HG02759 (cell line): Measurements from ENCODE around the gene CREB3.
A peak's percentile ranks its signal among the peaks of the same experiment; 100 is the strongest.

ENCODE experiments used
- ATAC-seq: cut with Tn5 transposase; IDR thresholded peaks from one replicate; pipeline ENCODE4 v1.9.1; 2021; ENCODE audit warnings: mild to moderate bottlenecking, moderate library complexity; ENCODE audit not compliant: unreplicated experiment

Gene CREB3

DNA sequence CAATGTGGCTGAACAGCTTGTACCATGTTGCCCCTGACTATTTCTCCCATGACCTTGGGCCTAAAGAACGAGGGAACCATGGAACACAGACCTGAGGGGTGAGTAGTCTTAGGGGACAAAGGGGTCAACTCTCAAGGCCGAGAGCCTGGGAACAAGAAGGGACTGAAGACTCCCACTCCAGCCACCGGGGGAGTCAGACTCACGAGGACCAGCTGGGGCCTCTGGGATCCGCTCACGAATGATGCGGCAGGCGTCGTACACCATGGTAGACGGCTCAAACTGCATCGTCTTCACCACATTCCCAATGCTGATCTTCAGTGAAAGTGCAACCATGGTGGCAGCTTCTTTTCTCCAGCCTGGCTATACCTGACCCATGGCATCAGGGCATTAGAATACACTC is 7.1 kb upstream of the CREB3 start:
- ATAC-seq = no peak

DNA sequence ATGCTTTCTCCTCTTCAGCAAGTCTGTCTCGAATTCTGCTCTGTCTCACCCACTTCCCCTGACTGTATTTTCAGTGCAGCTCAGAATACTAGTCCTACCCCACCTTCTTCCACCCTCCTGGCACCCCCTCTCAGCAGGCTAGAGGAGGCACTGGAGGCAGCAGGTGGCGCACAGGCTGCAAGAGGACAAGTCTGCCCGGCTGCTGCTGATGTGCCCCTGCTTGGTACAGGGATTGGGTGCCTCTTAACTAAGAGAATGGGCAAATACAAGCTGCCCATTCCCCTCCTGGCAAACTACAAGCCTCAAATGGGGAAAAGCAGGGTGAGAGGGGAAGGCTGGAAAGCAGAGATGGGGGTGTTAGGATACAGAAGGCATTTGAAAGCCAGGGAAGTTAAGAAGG is 5.5 kb upstream of the CREB3 start:
- peak; percentile 48 for ATAC-seq

DNA sequence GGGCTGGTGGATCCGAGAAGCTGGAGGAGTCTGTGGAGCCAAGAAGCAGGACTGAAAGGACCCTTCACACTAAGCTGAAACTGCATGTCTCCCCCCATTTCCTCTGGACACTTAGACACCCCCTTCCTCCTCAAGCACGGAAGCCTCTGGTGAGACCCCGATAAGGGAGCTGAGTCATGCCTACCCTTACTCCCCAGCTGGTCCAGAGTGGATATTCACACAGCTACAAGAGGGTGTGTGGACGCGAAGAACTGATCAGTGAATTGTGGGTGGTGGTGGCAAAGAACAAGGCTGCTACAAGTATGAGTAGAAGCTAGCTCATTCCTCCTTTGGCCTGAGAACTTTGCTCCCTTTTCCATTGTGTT is 4.8 kb upstream of the CREB3 start:
- no peak for ATAC-seq

- ATAC-seq = no peak
Measured at GRCh38 chr9:35728041-35728971, 4.2 kb upstream of the CREB3 start.

DNA sequence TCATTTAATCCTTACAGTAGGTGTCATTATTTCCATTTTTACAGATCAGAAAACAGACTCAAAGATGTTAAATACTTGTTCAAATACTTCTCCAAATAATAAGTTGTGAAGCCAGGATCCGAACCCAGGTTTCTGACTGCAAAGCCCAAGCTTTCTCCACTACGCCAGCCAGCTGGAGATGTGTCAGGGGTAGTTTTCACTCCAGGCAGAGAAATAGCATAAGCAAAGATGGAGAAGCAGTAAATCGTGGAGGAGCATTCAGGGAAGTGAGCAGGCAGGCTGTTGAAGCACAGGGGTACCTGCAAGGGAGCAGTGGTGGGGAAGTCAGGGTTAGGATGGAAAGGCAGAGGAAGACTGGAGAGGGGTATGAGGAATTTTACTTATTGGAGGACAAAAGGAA is 3.4 kb upstream of the CREB3 start:
- no peak for ATAC-seq

DNA sequence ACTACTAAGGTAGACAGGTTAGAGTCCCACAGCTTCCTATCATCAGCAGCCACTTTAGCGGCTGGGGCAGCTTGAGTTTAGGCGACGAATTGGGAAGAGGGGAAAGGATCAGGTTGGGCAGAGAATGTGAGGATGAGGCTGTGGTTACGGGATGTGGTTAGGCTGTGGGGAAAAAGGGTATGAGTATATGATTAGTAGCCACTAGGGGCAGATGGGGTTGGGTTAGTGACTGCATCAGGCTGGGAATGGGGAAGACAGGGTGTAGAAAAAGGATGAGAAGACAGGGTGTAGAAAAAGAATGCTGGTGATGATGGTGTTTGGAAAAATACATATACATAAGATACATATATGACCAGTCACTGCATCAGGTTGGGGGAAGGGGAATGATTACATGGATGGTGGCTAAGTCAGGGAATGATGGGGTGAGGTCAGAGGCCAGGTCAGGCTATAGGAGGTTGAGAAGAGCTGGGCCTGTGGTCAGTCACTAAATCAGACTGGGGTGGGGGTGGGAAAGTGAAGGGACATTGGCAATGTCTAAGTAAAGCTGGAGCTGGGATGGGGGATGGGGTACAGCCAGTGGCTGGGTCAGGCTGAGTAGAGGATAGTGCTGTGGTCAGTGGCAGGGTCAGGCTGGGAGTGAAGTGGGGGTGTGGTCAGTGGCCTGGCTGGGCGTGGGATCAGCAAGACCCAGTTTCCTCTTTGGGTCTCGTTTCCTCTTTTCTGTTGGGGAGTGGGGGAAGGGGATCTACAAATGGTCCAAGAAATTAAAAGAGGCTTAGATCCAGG is 2.6 kb upstream of the CREB3 start:
- no peak for ATAC-seq

- ATAC-seq = no peak
Measured at GRCh38 chr9:35730486-35730854, 2.0 kb upstream of the CREB3 start.

GRCh38 chr9:35731415-35732184 is 866 bp upstream of the CREB3 start:
- ATAC-seq = no peak

GRCh38 chr9:35732800-35733541 is 505 bp downstream of the CREB3 start:
- ATAC-seq = peak; percentile 1

GRCh38 chr9:35734096-35734495 is 1.6 kb downstream of the CREB3 start:
- no peak for ATAC-seq

- ATAC-seq = no peak
Measured at GRCh38 chr9:35736201-35736633, 3.8 kb downstream of the CREB3 start.

- no peak for ATAC-seq
Measured at GRCh38 chr9:35737143-35737542, 4.7 kb downstream of the CREB3 start.

DNA sequence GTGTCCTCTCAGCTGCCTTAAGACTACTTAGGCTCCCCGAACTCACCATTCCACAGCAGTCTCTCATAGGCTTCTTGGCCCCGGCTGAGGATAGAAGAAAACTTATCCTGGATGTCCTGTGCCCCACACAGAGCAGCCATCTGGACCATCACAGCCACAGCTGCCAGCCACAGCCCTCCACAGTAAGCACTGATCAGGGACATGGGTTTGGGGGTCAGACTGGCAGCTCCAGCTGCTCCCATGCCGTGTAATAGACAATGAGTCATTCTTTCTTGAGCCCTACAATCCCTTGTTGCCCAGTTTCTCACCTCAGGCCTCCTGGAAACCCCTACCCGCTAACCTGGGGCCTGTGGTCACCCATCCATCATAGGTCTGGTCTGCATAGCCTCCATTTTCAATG is 5.7 kb downstream of the CREB3 start:
- ATAC-seq = no peak

GRCh38 chr9:35738924-35739323 is 6.5 kb downstream of the CREB3 start:
- no peak for ATAC-seq

- no peak for ATAC-seq
Measured at GRCh38 chr9:35740243-35740642, 7.8 kb downstream of the CREB3 start.

DNA sequence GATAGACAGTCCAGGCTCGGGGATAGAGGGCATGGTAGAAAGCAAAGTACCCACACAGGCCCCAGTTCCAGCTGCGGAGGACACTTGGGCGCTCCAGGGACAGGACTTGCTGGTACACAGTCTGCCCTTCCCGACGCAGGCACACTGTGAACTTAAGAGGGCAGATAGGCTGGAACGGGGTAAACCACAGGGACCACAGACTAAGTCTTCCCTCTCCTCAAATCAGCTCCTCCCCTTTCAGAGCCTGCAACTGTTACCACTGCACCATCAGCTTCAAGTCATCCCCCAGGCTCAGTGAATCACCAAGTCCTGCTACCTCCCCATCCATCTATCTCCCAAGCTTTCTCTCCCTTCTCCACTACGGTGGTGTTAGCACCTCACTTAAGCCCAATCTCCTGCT is 9.3 kb downstream of the CREB3 start:
- no peak for ATAC-seq

DNA sequence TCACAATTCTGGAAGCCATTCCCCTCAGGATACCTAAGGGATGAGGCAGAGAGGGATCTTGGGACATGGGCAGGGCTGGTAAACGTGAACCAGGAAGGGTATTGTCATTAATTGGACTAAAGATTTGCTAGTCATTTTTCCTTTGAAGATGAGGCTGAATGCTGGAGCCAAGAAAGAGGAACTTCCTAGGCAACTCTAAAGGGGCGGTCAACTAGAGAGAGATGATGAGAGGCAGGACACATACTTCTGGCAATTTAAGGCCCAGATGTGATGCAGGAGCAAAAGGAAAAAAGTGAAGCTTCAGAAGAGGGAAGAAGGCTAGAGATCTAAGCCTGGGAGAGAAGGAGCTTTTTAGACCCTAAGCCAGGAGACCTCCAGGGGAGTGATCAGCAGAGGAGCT is 11.0 kb downstream of the CREB3 start:
- no peak for ATAC-seq

DNA sequence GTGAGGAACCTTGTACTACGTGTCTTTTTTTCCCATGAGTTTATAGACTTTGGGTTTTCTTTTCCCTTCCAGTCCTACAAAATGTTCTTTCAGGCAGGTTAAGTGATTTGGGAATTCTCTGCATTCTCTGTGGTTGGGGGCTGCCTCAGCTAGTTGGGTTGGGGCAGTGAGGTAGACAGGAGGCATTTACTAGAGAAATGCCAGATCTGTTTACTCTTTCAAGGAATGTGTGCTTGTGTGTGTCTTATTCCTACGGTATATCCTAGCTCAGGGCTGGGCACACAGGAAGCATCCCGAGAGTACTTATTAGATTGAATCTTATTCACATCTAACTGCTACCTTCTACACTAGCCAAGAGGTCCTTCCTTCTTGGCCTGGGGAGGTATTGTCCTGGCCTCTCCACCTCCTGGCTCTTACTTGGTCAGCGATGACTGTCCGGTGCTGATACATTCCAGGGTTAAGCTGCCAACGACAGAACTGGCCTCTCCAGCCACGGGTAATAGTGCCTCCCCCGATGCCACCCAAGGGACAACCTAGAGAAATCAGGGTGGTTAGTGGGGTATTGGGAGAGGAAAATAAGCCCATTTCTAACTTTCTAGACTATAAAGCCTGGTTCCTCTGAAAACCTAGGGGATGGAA is 11.5 kb downstream of the CREB3 start:
- no peak for ATAC-seq

DNA sequence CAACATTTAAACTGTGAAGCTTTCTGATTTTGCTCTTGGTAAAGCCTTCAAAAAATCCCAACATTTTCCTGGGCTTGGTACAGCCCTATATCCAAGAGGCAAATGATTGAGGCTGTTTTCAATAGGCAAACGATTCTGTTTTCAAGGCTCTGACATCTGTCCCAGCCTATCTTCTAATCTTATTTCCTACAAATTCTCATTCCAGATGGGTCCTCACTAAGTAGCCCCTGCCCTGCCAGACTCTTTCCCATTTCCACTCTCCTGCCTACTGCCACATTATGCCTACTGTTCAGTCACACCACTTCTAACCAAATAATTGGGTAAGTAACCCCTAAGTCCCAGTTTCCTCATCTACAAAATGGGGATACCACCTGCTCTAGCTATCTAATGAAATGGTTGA is 13.1 kb downstream of the CREB3 start:
- ATAC-seq = no peak

- no peak for ATAC-seq
Measured at GRCh38 chr9:35746583-35746982, 14.1 kb downstream of the CREB3 start.
